ENCODE measurements around the gene TBC1D25.

TBC1D25 gene

DNA sequence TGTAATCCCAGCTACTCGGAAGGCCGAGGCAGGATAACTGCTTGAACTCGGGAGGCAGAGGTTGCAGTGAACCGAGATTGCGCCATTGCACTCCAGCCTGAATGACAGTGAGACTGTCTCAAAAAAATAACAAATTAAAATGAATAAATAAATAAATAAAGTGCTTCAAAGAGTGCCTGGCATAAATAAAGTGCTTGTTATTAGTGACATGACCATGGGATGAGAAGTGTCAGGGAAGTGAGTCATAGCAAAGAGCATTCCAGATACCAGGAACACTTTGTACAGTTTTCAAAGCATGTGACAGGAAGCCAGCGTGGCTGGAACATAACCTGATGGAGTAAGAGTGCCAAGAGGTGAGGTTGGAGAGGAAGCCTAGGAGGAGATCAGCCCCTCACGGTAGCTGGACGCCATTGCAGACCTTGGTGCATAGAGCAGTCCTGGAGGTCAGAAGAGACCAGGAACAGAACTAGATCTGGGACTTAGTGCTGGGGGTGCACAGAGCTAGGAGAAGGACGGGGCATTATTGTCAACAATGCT lies 51.8 kb downstream of the TBC1D25 start (continued):
- TF ChIP-seq ZFP37 (tag by site-specific recombination; IDR thresholded peaks at IDR 0.05): no peak
- no peak for TF ChIP-seq ZSCAN16 (tag by site-specific recombination; IDR thresholded peaks at IDR 0.05)
- no peak for TF ChIP-seq ZNF174 (tag by site-specific recombination; IDR thresholded peaks at IDR 0.05)
- no peak for TF ChIP-seq ZNF701 (tag by site-specific recombination; IDR thresholded peaks at IDR 0.05)

GRCh38 chrX:48592971-48593370 lies 53.5 kb downstream of the TBC1D25 start:
- Histone ChIP-seq H3K36me3 (ENCODE audit: control insufficient read depth in 2 of 2, insufficient read depth in 1 of 2, low read length in 2 of 2) (no peaks in the 10 kb centered on the region), H3K4me1 (ENCODE audit: control insufficient read depth, insufficient read depth, low read length) (no peaks in the 10 kb centered on the region), H3K4me3 (ENCODE audit: low read depth, low read length) (no peak overlapping the region), H3K27ac (ENCODE audit: extremely low read depth, low read depth, low read length) (no peak overlapping the region), H3K9me3 (ENCODE audit: control insufficient read depth, insufficient read depth, low read depth, low read length) (no peaks in the 10 kb centered on the region)
- no peak for TF ChIP-seq ZNF768 (tag by site-specific recombination; IDR thresholded peaks at IDR 0.05)
- no peak for TF ChIP-seq ZNF585B (tag by site-specific recombination; IDR thresholded peaks at IDR 0.05)
- TF ChIP-seq ZNF600 (tag by site-specific recombination; IDR thresholded peaks at IDR 0.05): no peak
- TF ChIP-seq ZFHX2 (tag by site-specific recombination; conservative IDR thresholded peaks at IDR 0.05): peak; percentile 57
- TF ChIP-seq HOXC10 (CRISPR knock-in tag; IDR thresholded peaks at IDR 0.05): no peak
- no peak for TF ChIP-seq ZNF274 (IDR thresholded peaks at IDR 0.05; ENCODE audit: low read length)
- no peak for TF ChIP-seq ZNF274 (tag by site-specific recombination; IDR thresholded peaks at IDR 0.05; ENCODE audit: borderline replicate concordance)
- TF ChIP-seq ZNF146 (tag by site-specific recombination; IDR thresholded peaks at IDR 0.05): no peak
- ChIA-PET POLR2A (interaction anchor here (0.9 kb wide), 1 partner anchor 14 kb away, joined by 5 read pairs; no protein-coding TSS in a partner anchor), CTCF (interaction anchor here (0.7 kb wide), 1 partner anchor 45 kb away, joined by 3 read pairs; no protein-coding TSS in a partner anchor)

DNA sequence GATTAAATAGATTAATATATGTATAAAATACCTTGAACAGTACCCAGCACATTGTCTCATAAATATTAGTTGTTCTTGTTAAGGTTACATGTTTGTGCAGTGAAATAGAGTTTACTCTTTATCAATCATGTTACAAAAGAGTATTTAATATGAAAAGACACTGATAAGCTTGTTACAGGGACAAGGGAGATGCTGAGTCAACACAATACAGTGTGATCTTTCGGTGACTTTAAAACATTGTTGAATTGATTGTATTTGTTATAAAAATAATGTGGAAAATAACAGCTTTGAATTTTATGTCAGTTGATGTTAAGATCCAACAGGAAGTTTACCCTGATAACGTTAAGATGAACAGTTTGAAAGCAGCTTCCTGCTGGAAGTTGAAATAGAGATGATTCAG lies 56.4 kb downstream of the TBC1D25 start:
- ChIA-PET POLR2A (interaction anchor here (0.7 kb wide), 2 partner anchors 141 to 1109 kb away, joined by 3 to 5 read pairs; no protein-coding TSS in a partner anchor), CTCF (interaction anchor here (0.7 to 1.0 kb wide), 2 partner anchors 14 to 58 kb away, joined by 3 to 4 read pairs; no protein-coding TSS in a partner anchor)
- TF ChIP-seq ZNF792 (tag by site-specific recombination; IDR thresholded peaks at IDR 0.05) (no peak), ZSCAN23 (tag by site-specific recombination; IDR thresholded peaks at IDR 0.05) (no peak), ZNF433 (tag by site-specific recombination; IDR thresholded peaks at IDR 0.05; ENCODE audit: low read depth) (no peak), ZNF335 (tag by site-specific recombination; conservative IDR thresholded peaks at IDR 0.05) (no peak), ZNF549 (tag by site-specific recombination; IDR thresholded peaks at IDR 0.05) (no peak), GFI1B (tag by site-specific recombination; IDR thresholded peaks at IDR 0.05) (no peak), ZNF138 (tag by site-specific recombination; IDR thresholded peaks at IDR 0.05; ENCODE audit: borderline replicate concordance) (no peak), BCL11B (tag by site-specific recombination; IDR thresholded peaks at IDR 0.05; ENCODE audit: low read depth) (no peak), FEZF1 (tag by site-specific recombination; IDR thresholded peaks at IDR 0.05) (no peak), ZNF514 (tag by site-specific recombination; IDR thresholded peaks at IDR 0.05) (no peak), RBAK (tag by site-specific recombination; IDR thresholded peaks at IDR 0.05) (no peak), INSM2 (tag by site-specific recombination; IDR thresholded peaks at IDR 0.05) (no peak), BCL11A (tag by site-specific recombination; IDR thresholded peaks at IDR 0.05; ENCODE audit: low read depth) (no peak), GLI4 (tag by site-specific recombination; IDR thresholded peaks at IDR 0.05) (no peak), ZNF654 (tag by site-specific recombination; IDR thresholded peaks at IDR 0.05; ENCODE audit: low read depth) (no peak), ZNF404 (tag by site-specific recombination; IDR thresholded peaks at IDR 0.05) (no peak), ZNF391 (tag by site-specific recombination; IDR thresholded peaks at IDR 0.05; ENCODE audit: borderline replicate concordance, low read depth) (no peak)
- no peak overlapping the region for H3K4me3 ChIP-seq (ENCODE audit: low read depth, low read length)
- peaks cover 3% of the 10 kb centered on the region; the same call in 1 of the 2 replicates for H3K4me1 ChIP-seq (ENCODE audit: control insufficient read depth, insufficient read depth, low read length)
- no peaks in the 10 kb centered on the region for H3K9me3 ChIP-seq (ENCODE audit: control insufficient read depth, insufficient read depth, low read depth, low read length)
- no peak overlapping the region for H3K27ac ChIP-seq (ENCODE audit: extremely low read depth, low read depth, low read length)
- peaks cover 0 to 24% of the 10 kb centered on the region in 2 experiments; a peak in 2 of 3 replicates for H3K36me3 ChIP-seq (ENCODE audit: control insufficient read depth in 2 of 2, insufficient read depth in 1 of 2, low read length in 2 of 2)
